Measurements from ENCODE around the gene CIT.

Gene CIT

DNA sequence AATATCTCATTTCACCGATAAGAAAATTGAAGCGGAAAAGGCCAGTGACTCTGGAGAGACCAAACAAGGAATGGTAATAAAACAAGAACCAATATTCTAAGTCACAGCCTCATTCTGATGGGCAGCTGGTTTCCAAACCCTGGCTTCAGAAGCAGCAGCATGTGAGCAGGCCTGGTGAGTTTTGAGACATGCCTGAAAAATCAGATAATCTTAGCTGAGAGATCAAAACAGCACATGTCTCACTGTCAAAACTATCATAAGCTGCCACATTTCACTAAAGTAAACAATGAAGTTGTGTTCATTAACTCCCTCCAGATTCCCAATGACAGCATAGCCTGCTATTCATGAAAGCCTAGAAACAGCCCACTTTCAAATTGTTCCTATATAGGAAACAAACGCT, 36.5 kb downstream of the CIT start:
- no peaks in the 10 kb centered on the region for H3F3A ChIP-seq (ENCODE audit: low read depth)
- H3K4me1 ChIP-seq (ENCODE audit: insufficient read depth, low read length, poor library complexity, severe bottlenecking): no peaks in the 10 kb centered on the region
- no peak overlapping the region for H3K4me2 ChIP-seq (ENCODE audit: low read depth, low read length, poor library complexity, severe bottlenecking)
- H3K36me3 ChIP-seq (ENCODE audit: insufficient read depth, low read length): peaks cover 86% of the 10 kb centered on the region; the same call in 1 of the 2 replicates
- no peak overlapping the region for H3K9ac ChIP-seq (ENCODE audit: low read depth, low read length, poor library complexity, severe bottlenecking)
- peaks cover 3% of the 10 kb centered on the region for H4K20me1 ChIP-seq (ENCODE audit: insufficient read depth, low read length, poor library complexity, severe bottlenecking)
- H3K79me2 ChIP-seq (ENCODE audit: insufficient read depth, low read length): peaks cover 54% of the 10 kb centered on the region; the same call in 1 of the 2 replicates
- TF ChIP-seq, protein P1, sequence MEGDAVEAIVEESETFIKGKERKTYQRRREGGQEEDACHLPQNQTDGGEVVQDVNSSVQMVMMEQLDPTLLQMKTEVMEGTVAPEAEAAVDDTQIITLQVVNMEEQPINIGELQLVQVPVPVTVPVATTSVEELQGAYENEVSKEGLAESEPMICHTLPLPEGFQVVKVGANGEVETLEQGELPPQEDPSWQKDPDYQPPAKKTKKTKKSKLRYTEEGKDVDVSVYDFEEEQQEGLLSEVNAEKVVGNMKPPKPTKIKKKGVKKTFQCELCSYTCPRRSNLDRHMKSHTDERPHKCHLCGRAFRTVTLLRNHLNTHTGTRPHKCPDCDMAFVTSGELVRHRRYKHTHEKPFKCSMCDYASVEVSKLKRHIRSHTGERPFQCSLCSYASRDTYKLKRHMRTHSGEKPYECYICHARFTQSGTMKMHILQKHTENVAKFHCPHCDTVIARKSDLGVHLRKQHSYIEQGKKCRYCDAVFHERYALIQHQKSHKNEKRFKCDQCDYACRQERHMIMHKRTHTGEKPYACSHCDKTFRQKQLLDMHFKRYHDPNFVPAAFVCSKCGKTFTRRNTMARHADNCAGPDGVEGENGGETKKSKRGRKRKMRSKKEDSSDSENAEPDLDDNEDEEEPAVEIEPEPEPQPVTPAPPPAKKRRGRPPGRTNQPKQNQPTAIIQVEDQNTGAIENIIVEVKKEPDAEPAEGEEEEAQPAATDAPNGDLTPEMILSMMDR (conservative IDR thresholded peaks at IDR 0.05; ENCODE audit: low read length): no peak
- TF ChIP-seq EZH2phosphoT487 (IDR thresholded peaks at IDR 0.05; ENCODE audit: borderline replicate concordance): no peak
- no peaks in the 10 kb centered on the region for H3K9me3 ChIP-seq (ENCODE audit: insufficient read depth, low read depth, low read length)
- H3K4me3 ChIP-seq (ENCODE audit: low read length, poor library complexity, severe bottlenecking): no peak overlapping the region
- no peaks in the 10 kb centered on the region for H3K27me3 ChIP-seq (ENCODE audit: insufficient read depth, low read length, poor library complexity, severe bottlenecking)
- no peak overlapping the region for H2AFZ ChIP-seq (ENCODE audit: low read length)
- no peaks in the 10 kb centered on the region for H3K9me2 ChIP-seq (replicated peaks; ENCODE audit: low read depth, low read length)

DNA sequence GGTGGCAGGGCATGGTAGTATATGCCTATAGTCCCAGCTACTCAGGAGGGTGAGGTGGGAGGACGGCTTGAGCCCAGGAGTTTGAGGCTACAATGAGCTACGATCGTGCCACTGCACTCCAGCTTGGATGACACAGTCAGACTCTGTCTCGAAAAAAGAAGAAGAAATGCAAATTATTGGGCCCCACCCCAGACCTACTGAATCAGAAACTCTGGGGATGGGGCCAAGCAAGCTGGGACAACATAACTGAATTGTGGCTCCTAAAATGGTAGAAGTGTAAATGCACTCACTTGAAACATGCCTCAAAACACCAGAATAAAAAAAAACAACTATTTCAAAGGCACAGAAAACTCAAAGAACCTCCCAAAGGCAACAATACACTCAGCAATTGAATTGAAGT, 37.0 kb downstream of the CIT start:
- H3K4me1 ChIP-seq (ENCODE audit: insufficient read depth, low read length, poor library complexity, severe bottlenecking): no peaks in the 10 kb centered on the region
- no peaks in the 10 kb centered on the region for H3K9me3 ChIP-seq (ENCODE audit: insufficient read depth, low read depth, low read length)
- H3F3A ChIP-seq (ENCODE audit: low read depth): no peaks in the 10 kb centered on the region
- no peak overlapping the region for H3K4me2 ChIP-seq (ENCODE audit: low read depth, low read length, poor library complexity, severe bottlenecking)
- H3K9me2 ChIP-seq (replicated peaks; ENCODE audit: low read depth, low read length): no peaks in the 10 kb centered on the region
- TF ChIP-seq, protein P1 (conservative IDR thresholded peaks at IDR 0.05; ENCODE audit: low read length): no peak
- TF ChIP-seq EZH2phosphoT487 (IDR thresholded peaks at IDR 0.05; ENCODE audit: borderline replicate concordance): no peak
- H4K20me1 ChIP-seq (ENCODE audit: insufficient read depth, low read length, poor library complexity, severe bottlenecking): peaks cover 3% of the 10 kb centered on the region
- H2AFZ ChIP-seq (ENCODE audit: low read length): no peak overlapping the region
- H3K9ac ChIP-seq (ENCODE audit: low read depth, low read length, poor library complexity, severe bottlenecking): no peak overlapping the region
- peaks cover 89% of the 10 kb centered on the region; the same call in 1 of the 2 replicates for H3K36me3 ChIP-seq (ENCODE audit: insufficient read depth, low read length)
- no peaks in the 10 kb centered on the region for H3K27me3 ChIP-seq (ENCODE audit: insufficient read depth, low read length, poor library complexity, severe bottlenecking)
- no peak overlapping the region for H3K4me3 ChIP-seq (ENCODE audit: low read length, poor library complexity, severe bottlenecking)
- H3K79me2 ChIP-seq (ENCODE audit: insufficient read depth, low read length): peaks cover 56% of the 10 kb centered on the region; the same call in 1 of the 2 replicates

DNA sequence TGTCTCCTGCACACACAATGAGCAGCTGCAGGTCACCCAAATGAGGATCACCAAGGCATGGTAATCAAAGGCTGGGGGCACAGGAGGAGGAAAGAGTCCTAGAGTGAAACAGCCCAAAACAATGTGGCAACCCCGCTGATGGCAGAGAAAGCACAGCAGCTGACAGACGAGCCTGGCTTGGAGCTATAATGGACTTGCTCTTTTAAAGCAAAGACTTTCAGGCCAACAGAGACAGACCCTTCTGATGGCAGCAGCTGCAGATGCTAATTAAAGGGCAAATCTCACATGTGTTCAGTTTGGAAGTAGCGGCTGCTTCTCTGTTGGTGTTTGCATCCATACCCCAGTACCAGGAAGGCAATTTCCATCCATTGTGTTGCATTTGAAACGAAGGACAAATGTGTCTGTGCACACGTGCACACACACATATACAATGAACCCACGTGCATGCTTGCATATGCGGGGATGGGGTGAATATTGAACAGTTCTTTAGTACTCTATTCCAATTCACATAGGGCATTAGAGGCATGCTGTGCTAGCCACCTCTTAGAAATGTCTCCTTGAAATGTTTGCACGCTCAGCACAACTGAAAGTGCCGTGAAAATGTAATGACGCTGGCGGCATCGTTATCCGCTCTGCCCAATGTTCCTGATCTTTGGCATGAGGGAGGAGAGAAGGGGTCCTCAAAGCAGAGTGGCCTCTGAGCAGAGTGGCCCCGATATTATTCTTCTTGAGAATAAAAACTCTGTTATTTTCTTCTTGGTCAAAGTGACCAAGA, 38.1 kb downstream of the CIT start:
- H3K4me2 ChIP-seq (ENCODE audit: low read depth, low read length, poor library complexity, severe bottlenecking): no peak overlapping the region
- no peak for TF ChIP-seq EZH2phosphoT487 (IDR thresholded peaks at IDR 0.05; ENCODE audit: borderline replicate concordance)
- TF ChIP-seq, protein P1 (conservative IDR thresholded peaks at IDR 0.05; ENCODE audit: low read length): no peak
- no peaks in the 10 kb centered on the region for H3F3A ChIP-seq (ENCODE audit: low read depth)
- H3K79me2 ChIP-seq (ENCODE audit: insufficient read depth, low read length): peaks cover 59% of the 10 kb centered on the region; the same call in 1 of the 2 replicates
- peaks cover 88% of the 10 kb centered on the region; the same call in 1 of the 2 replicates for H3K36me3 ChIP-seq (ENCODE audit: insufficient read depth, low read length)
- no peak overlapping the region for H2AFZ ChIP-seq (ENCODE audit: low read length)
- no peaks in the 10 kb centered on the region for H3K4me1 ChIP-seq (ENCODE audit: insufficient read depth, low read length, poor library complexity, severe bottlenecking)
- no peak overlapping the region for H3K4me3 ChIP-seq (ENCODE audit: low read length, poor library complexity, severe bottlenecking)
- H4K20me1 ChIP-seq (ENCODE audit: insufficient read depth, low read length, poor library complexity, severe bottlenecking): no peaks in the 10 kb centered on the region
- H3K27me3 ChIP-seq (ENCODE audit: insufficient read depth, low read length, poor library complexity, severe bottlenecking): no peaks in the 10 kb centered on the region
- no peak overlapping the region for H3K9ac ChIP-seq (ENCODE audit: low read depth, low read length, poor library complexity, severe bottlenecking)
- no peaks in the 10 kb centered on the region for H3K9me3 ChIP-seq (ENCODE audit: insufficient read depth, low read depth, low read length)
- H3K9me2 ChIP-seq (replicated peaks; ENCODE audit: low read depth, low read length): no peaks in the 10 kb centered on the region
